22Rv1 (cell line): ENCODE results near the gene DDX17.

Experiments used
- H3K27ac ChIP-seq: fragments of 450-650 bp; 2 replicates; pipeline ENCODE4 v1.5.1; 2017
- CTCF ChIP-seq: fragments of 450-650 bp; IDR thresholded peaks from 2 replicates; pipeline ENCODE4 v1.5.1; 2017; ENCODE audit warnings: mild to moderate bottlenecking
- ZFX ChIP-seq: fragments of 450-650 bp; IDR thresholded peaks from 2 replicates; pipeline ENCODE4 v1.6.1; 2017; ENCODE audit warnings: antibody characterized with exemption, borderline replicate concordance

Gene DDX17

DNA sequence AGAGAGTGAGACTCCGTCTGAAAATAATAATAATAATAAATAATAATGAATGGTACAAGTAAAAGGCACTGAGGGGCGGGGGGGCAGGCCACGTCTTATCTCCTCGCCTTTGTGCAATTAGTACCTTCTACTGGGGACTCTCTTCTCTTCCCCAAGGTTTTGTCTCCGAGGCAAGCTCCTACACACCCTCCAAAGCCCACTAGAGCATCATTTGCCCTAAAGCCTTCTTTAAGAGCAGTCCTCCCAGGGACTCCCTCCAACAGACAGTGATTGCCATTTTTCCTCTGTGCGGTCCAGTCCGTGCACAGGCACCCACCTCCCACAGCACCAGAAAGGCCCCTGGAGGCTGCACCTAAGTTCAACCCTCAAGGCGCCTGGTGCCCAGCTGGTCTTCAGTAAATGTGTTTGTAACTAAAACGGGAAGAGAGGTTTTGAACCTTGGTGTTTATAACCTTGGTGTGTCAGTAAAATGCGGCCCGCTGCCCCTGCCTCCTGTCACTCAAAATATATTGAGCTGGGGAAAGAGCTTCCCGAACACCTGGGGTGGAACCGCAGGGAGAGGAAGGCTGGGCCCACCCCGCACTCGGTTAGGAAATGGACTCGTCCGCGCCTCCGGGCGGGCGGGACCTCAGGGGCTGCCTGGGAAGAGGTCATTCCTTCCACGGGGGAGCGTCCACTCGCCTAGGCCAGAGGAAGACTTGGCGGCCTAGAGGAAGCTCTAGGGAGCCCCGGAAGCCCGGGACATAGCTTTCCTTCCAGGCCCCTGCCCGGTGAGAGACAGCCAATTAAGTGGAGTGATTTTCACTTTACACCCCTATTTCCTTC, 42.9 kb downstream of the DDX17 start:
- TF ChIP-seq ZFX = no peak
- TF ChIP-seq CTCF = no peak
- H3K27ac ChIP-seq = no peak overlapping the region

DNA sequence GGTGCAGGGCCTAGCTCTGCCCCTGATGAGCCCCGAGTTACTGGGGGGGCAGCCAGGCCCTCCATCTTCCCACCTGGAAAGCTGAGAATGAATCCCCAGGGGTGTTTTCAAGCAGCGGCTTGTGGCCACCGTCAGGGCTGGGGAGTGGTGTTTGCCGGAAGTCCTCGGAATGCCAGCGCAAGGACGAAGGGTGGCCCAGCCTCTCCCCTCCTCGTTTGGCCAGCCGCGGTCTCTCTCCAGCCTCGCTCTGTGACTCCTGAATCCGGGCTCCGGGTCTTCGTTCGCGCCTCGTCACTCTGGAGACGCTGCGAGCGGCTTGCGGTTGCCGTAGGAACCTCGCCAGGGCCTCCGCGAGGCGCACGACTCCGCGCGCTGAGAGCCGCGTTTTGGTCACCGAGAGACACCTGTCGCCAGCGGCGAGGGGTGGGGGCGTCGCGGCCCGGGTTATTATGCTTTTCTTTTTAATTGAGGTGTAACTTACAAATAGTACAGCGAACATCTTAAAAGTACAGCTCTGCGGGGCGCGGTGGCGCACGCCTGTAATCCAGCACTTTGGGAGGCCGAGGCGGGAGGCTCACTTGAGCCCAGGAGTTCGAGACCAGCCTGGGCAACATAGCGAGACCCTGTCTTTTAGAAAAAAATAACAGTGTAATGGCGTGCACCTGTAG, 44.6 kb downstream of the DDX17 start:
- H3K27ac ChIP-seq = no peak overlapping the region

GRCh38 chr22:38461057-38461413, 45.1 kb downstream of the DDX17 start:
- no peak for TF ChIP-seq CTCF
- TF ChIP-seq ZFX = no peak
- no peak overlapping the region for H3K27ac ChIP-seq

More for the DNA sequence above, 44.6 kb downstream of the DDX17 start:
- TF ChIP-seq CTCF = no peak
- TF ChIP-seq ZFX = no peak

- TF ChIP-seq CTCF (no peak), ZFX (no peak)
- H3K27ac ChIP-seq = no peak overlapping the region
Observed at GRCh38 chr22:38460426-38460840, 45.7 kb downstream of the DDX17 start.

GRCh38 chr22:38456841-38457699, 49.0 kb downstream of the DDX17 start:
- H3K27ac ChIP-seq = no peak overlapping the region
- TF ChIP-seq ZFX (no peak), CTCF (no peak)

GRCh38 chr22:38456272-38456835, 49.8 kb downstream of the DDX17 start:
- no peak overlapping the region for H3K27ac ChIP-seq
- no peak for TF ChIP-seq CTCF
- TF ChIP-seq ZFX = no peak
